Measurements from ENCODE around the gene ZNF41.

Gene ZNF41

DNA sequence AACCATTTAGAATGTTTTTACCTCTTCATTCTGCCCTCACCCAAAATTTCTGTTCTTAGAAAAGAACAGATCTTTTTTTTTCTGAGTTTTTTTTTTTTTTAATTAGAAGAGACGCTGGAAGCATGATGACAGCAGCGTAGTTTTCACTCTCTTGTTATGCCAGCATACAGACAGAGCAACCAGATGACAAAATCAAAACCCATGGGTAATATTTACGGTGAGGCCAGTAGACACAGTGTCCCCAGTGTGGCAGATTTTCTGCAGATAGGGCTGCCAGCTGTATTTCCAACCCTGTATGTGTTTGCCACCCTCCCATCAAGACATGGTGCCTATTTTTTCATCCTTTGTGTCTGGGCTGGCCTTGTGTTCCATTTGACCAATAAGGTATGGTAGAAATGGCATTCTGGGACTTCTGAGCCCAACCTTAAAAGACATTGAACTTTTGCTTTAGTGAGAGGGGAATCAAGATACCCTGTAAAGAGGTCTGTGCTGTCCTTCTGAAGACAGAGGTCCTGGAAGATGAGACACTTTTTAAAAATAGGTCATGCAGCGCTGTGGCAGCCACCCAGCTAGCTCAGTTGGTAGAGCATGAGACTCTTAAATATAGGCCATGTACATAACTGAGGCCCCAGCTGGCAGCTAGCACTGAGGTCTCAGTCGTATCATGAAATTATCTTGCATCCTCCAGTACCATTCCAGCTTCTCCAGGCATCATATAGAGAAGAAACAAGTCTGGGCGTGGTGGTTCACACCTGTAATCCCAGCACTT lies 6.7 kb upstream of the ZNF41 start:
- DNase-seq (ENCODE audit: low read depth), result no peak

DNA sequence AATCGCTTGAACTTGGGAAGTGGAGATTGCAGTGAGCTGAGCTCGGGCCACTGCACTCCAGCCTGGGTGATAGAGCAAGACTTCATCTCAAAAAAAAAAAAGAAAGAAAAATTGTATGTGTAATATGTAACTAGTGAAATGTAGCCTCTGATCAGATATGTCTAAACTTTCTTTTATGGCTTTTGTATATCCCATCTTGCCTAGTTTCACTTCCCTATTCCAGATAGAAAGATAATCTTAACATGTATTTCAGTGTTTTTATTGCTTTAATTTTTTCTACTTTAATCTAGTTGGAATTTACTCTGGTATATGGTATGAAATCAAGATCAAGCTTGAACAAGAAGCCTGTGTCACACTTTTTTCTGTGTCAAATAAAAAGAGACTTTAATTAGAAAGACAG lies 1.9 kb upstream of the ZNF41 start:
- no peak for DNase-seq (ENCODE audit: low read depth)

DNA sequence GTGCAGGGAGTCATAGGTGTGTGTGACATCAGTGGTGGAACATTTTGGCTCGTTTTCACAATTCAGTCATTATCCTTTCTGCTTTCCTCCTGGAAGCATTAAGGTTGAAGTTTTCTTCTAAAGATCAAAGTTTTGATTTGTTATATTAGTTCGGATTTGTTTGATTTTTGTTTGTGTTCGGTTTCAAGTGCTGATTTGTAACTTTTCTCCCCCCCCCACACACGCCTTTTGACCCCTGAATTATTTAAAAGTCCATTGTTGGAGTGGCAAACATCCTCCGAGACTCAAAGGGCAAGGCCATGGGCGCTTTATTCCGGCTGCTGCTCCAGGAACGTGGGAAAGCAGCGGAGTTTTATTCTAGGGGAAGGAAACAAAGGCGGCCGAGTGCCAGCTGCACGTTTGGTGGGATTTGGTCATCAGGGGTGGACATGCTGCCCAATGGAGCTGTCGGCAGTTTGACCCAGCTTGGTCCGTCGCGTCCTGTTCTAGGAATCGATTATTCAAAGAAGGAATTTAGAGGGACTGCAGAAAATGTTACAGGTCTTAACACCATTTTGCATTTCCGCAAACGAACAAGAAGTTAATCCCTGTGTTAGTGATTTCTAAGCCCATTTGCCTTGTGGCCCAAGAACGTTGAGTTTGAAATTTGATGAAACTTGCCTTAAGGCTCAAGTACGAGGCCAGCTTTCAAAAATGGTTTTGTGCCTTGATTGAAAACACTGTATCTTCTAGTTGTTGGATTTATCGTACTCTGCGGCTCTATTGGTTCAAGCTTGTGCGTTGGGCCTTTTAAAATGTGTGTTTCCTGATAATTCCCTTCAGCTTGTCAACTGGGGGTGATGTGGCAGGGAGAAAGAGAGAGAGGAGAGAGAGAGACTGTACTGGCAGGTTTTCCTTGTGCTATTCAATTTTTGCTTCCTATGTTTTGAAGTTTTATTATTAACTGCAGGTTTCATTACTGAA lies 565 bp upstream of the ZNF41 start:
- no peak for DNase-seq (ENCODE audit: low read depth)

DNA sequence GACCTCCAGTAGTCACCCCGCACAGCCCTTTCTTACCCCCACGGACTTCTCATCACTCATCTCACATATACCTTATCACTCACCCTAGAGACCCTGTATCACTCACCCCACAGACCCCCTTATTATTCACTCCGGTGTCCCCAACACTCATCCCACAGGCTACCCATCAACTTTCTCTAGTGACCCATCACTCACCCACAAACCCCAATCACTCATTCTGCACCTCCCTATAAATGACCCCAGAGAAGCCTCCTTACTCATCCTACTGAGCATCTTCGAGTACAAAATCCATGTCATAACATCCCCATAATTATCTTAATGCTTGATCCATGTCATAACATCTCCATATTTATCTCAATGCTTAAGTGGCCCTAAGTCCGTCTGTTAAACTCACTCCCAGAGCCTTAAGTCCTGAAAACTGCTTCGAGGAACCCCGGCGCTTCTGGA lies 934 bp downstream of the ZNF41 start:
- DNase-seq (ENCODE audit: low read depth), result no peak

DNA sequence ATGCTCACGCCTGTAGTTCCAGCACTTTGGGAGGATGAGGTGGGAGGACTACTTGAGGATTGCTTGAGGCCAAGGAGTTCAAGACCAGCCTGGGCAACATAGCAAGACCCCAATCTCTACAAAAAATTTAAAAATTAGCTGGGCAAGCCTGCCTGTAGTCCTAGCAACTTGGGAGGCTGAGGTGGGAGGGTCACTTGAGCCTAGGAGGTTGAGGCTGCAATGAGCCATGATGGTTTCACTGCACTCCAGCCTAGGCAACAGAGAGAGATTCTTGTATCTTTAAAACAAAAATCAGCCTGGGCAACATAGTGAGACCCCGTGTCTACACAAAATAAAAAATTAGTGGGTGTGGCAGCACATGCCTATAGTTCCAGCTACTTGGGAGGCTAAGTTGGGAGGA lies 1.9 kb downstream of the ZNF41 start:
- no peak for DNase-seq (ENCODE audit: low read depth)

DNA sequence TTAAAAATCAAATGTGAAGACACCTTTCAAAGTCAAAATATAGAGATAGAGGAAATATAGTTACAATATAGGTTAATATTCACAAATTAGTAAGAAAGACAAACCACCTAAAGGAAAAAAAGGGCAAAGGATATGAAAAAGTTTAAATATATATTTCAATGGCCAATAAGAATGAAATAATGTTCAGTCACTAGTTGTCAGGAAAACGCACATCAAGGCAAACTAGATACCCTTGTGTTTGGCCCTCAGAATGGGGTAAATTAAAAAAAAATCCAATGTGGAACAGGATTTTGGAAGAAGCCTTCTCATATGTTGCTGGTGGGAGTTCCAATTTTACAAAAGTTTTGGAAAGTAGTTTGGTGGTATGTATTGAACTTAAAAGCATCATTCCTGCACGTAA lies 2.4 kb downstream of the ZNF41 start:
- DNase-seq (ENCODE audit: low read depth), result no peak

DNA sequence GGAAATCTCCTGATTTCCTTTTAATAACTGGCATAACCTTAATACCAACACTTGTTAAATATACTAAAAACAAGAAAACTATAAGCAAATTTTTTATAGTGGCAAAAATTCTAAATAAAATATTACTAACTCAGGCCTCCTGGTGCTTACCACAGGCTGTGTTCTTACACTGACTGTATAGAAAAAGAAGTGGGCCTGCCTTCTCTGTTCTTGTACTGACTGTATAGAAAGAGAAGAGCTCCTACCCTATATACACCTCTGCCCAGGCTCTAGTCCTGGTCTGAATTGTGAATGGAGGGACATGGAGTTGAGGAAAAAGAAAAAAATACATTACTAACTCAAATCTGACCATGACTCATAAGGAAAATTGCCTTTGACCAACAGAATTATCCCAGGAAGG lies 7.5 kb downstream of the ZNF41 start:
- no peak for DNase-seq (ENCODE audit: low read depth)

DNA sequence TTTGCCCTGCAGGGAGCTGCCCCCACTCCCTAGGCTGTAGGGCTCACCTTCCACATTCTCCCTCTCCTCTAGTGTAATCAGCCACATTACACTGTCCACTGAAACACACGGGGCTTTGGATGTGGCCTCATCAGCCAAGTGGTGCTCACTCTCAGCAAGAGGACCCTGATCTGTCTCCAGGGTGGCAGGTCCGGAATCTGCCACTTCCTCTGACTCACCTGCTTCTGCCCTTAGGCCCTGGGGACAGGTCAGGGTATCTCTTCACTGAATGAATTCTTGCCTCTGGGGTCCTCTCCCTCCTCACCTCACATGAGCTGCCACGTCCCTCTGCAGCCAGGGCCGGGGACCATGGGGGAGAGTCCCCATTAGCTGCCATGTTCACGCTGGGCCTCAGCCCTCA lies 15.9 kb downstream of the ZNF41 start:
- no peak for DNase-seq (ENCODE audit: low read depth)

DNA sequence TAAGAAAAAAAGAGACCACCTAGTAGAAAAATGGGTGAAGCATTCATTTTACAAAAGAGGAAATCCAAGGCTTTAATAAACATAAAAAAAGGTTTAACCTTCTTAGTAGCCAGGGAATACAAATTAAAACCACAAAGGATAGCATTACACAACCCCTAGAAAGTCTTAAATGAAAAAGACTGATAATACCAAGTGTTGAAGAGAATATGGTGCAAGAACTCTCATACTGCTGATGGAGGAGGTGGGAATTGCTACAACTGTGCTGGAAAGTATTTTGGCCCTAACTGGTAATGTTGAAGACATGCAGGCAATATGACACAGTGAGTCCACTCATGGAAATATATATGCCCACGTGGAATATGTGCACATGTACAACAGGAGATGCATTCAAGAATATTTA lies 22.5 kb downstream of the ZNF41 start:
- DNase-seq (ENCODE audit: low read depth), result no peak

DNA sequence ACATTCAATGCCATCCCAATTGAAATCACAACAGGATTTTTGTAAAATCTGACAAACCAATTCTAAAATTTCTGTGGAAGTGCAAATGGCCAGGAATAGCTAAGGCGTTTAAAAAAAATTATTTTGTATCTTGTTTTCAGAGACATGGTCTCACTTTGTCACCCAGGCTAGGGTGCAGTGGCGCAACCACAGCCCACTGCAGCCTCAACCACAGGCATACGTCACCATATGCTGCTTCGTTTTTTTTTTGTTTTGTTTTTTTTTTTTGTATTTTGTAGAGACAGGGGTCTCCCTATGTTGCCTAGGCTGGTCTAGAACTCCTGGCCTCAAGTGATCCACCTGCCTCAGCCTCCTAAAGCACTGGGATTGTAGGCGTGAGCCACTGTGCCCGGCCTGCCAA lies 24.5 kb downstream of the ZNF41 start:
- DNase-seq (ENCODE audit: low read depth), result peak; percentile 5

DNA sequence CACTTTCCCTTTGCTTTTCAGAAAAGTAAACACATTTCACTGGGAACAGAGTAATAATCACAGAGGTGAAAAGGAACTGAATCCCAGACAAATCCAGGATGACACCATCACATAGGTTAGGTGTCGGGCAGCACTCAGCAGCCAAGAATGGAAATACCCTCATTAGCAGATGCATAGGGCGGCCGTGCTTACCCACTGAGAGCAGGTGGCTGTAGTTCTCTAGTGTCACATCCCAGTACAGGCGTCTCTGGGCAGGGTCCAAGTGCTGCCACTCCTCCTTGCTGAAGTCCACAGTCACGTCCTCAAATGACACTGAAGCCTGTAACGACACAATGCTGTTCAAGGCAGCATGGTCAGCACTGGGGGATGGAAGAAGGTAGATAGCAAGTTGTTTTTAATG lies 26.9 kb downstream of the ZNF41 start:
- DNase-seq (ENCODE audit: low read depth), result no peak

DNA sequence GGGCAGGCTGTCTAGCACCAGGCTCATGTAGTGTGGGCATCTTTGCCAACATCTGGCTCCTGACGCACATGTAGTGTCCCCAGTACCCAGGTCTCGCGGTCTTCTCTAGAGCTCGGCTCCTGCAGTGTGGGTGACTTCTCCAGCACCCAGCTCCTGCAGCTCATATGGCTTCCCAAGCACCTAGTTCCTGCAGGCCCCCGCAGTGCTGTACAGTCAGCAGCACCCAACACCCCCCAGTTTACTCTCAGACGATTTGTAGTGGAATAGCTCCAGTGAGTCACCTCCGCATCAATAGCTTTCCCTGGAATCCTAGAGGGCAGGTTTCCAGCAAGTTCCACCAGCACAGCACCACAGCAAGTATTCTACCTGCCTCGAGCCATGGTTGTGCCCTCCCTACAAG lies 30.9 kb downstream of the ZNF41 start:
- no peak for DNase-seq (ENCODE audit: low read depth)

DNA sequence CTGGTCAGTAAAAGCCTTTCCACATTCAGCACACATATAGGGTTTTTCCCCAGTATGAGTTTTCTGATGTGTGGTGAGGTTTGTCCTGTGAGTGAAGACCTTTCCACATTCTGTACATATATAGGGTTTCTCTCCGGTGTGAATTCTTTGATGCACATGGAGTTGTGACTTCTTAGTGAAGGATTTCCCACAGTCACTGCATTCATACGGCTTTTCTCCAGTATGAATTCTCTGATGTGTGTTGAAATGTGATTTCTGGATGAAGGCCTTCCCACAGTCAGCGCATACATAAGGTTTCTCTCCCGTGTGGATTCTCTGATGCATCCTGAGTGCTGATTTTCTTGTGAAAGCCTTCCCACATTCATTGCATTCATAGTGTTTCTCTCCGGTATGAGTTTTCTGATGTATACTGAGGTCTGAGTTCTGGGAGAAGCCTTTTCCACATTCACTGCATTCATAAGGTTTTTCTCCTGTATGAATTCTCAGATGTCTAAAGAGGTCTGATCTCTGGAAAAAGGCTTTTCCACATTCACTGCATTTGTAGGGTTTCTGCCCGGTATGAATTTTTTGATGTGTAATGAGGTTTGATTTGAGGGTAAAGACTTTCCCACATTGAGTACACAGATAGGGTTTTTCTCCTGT lies 34.7 kb downstream of the ZNF41 start:
- no peak for DNase-seq (ENCODE audit: low read depth)

DNA sequence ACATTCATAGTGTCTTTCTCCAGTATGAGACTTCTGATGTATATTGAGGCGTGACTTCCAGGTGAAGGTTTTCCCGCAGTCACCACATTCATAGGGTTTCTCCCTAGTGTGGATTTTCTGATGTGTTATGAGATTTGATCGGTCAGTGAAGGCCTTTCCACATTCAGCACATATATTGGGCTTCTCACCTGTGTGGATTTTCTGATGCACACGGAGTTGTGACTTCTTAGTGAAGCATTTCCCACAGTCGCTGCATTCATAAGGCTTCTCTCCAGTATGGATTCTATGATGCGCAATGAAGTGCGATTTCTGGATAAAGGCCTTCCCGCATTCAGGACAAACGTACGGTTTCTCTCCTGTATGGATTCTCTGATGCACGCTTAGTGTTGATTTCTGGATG lies 35.4 kb downstream of the ZNF41 start:
- DNase-seq (ENCODE audit: low read depth), result no peak

DNA sequence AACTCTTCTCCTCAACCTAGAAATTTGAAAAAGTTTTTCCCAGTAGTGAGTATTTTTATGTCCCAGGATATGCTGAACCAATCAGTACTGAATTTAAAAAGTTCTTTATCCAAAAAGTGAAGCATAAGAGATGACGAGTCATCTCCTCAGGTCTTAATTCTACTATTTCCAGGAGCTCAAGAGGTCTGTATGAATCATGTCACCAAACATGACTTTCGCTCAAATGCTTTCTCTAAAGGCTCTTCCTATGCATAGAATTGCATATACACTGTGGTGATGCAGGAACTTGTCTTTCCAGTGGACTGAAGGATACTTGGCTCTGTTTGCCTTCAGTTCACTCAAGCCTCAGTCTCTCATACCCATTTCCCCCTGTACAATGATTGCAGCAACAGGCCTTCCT lies 36.1 kb downstream of the ZNF41 start:
- DNase-seq (ENCODE audit: low read depth), result no peak

DNA sequence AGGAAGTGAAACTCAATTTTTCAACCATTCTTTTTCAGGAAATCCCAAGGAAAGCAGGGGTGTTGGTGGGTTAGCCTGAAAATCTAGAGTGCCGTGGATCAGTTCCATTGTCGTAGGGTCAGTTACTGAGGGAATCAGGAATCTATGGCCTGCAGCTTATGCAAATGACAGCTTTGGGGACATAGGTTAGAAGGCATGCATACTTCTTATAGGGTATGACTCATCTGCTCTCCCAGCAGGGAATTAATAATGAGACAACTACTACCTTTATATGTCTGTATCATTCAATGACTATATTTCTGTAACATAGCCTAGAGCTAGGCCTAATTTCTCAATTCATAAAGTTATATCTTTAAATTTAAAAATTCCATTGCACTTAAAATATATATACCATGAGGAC lies 36.6 kb downstream of the ZNF41 start:
- DNase-seq (ENCODE audit: low read depth), result no peak

DNA sequence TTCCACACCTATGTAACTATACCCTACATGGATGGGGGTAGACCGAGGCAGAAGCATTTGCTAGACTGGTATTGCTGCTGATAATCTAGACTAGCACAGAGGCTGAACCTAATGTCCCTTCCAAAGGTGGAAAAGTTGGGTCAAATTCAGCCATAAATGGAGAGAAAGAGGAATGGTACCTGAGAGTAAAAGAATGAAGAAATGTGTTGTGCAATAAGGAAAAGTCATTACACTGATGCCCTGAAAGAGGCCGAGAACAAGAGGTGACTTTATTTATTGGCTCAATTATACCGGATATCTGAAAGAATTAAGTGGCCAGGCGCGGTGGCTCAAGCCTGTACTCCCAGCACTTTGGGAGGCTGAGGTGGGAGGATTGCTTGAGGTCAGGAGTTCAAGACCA lies 52.1 kb downstream of the ZNF41 start:
- no peak for DNase-seq (ENCODE audit: low read depth)

DNA sequence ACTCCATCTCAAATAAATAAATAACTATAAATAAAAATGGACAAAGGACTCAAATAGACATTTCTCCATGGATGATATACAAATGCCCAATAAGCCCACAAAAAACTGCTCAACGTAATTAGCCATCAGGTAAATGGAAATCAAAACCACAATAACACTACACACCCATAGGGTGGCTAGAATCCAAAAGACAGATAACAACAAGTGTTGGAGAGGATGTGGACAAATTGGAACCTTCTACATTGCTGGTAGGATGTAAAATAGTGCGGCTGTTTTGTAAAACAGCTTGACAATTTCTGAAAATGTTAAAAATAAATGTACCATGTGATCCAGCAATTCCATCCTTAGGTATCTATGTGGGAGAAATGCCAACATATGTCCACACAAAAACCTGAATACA lies 60.6 kb downstream of the ZNF41 start:
- DNase-seq (ENCODE audit: low read depth), result no peak

DNA sequence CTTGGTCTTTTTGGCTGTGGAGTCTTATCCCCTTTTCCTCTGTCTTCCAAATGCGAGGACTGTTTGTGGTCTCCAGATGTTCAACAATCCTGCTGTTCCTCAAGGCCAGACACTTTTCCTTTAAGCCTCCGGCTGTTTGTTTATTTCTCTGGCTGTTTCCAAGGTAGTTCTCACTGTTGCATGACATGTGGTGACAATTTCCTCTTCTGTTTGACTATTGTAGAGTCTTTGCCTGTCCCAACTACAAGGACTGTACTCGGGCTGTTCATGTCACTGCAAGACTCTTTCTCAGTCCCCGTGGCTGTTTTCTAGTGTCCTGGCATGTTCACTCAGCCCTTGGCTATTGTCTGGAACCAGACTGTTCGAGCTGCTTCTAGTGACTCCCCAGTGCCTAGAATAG lies 62.1 kb downstream of the ZNF41 start:
- DNase-seq (ENCODE audit: low read depth), result no peak

DNA sequence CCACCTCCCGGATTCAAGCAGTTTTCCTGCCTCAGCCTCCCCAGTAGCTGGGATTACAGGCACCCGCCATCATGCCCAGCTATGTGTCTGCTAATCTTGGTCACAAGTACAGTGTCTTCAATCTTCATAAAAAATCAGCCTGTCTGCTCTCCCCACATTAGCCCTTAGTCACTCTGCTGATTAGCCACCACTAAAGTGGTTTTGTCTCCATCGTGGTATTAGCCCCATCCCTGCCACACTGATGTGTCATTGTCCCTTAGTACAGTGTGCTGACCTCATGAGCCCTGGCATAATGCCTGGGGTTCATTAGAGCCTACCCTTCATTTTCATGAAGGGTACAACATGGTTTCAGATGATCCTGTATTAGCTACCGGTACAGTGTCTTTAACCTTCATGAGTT lies 62.8 kb downstream of the ZNF41 start:
- DNase-seq (ENCODE audit: low read depth), result no peak

DNA sequence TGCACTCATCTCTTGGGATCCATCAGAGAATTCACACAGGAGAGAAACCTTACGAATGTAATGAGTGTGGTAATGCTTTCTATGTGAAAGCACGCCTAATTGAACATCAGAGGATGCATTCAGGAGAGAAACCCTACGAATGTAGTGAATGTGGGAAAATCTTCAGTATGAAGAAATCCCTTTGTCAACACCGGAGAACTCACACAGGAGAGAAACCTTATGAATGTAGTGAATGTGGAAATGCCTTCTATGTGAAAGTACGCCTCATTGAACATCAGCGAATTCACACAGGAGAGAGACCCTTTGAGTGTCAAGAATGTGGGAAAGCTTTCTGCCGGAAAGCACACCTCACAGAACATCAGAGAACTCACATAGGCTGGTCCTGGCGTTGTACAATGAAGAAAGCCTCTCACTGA lies 69.8 kb downstream of the ZNF41 start:
- no peak for DNase-seq (ENCODE audit: low read depth)

All from activated gamma-delta T cell treated with anti-CD3 and anti-CD28 coated beads, Interleukin-2, amount 50 U/mL, for 16 hours (primary cell).